H1 (cell line): ENCODE data around the gene ZNF614. TPM values are rescaled to one million over a fixed set of nuclear protein-coding genes. Genes with fewer than 3 reads are reported as not detected.
A peak's percentile ranks its signal among the peaks of the same experiment; 100 is the strongest.

ENCODE experiments used
- CTCF ChIA-PET: fragments of 300-600 bp; sonication (Branson Sonifier 250); formaldehyde crosslinking; loops from one replicate; lab custom pipeline; 2021; ENCODE audit not compliant: partially characterized antibody; lab: Charles Lee
- POLR2A ChIA-PET: fragments of 300-600 bp; sonication (Branson Sonifier 250); formaldehyde crosslinking; loops from one replicate; lab custom pipeline; 2021; ENCODE audit warnings: inconsistent platforms; ENCODE audit not compliant: partially characterized antibody; lab: Charles Lee
- DNase-seq, 2 experiments: peaks; one replicate each; pipeline versions ENCODE4 v3.0.0 to v3.0.0-alpha.2; 2010 to 2022; ENCODE audit warnings: low spot score in 2 of 2, low read depth in 1 of 2, mixed read lengths in 1 of 2
- FAIRE-seq: peaks from 2 replicates; lab custom pipeline; 2011; peaks lifted over from hg19 to GRCh38; lab: Jason Lieb, UNC
- H2AFZ ChIP-seq: 2 replicates; pipeline ENCODE4 v1.8.1; 2012; ENCODE audit warnings: low read length, inconsistent platforms
- H2AK5ac ChIP-seq: 2 replicates; pipeline ENCODE4 v1.6.1; 2013; ENCODE audit warnings: low read depth, low read length
- H2BK120ac ChIP-seq: replicated peaks from 2 replicates; pipeline ENCODE3; 2013; ENCODE audit warnings: low read depth, low read length, inconsistent platforms
- H2BK12ac ChIP-seq: 2 replicates; pipeline ENCODE4 v1.6.1; 2013; ENCODE audit warnings: low read depth, low read length
- H2BK15ac ChIP-seq: 2 replicates; pipeline ENCODE4 v1.6.1; 2013; ENCODE audit warnings: low read length
- H2BK20ac ChIP-seq: 2 replicates; pipeline ENCODE4 v1.6.1; 2013; ENCODE audit warnings: low read length
- H2BK5ac ChIP-seq: 2 replicates; pipeline ENCODE4 v1.6.1; 2013; ENCODE audit warnings: low read depth, low read length
- H3K14ac ChIP-seq: 2 replicates; pipeline ENCODE4 v1.6.1; 2013; ENCODE audit warnings: inconsistent platforms; ENCODE audit not compliant: insufficient read length
- H3K18ac ChIP-seq: 2 replicates; pipeline ENCODE4 v1.6.1; 2013; ENCODE audit warnings: low read length; ENCODE audit errors: extremely low read depth
- H3K23ac ChIP-seq: 2 replicates; pipeline ENCODE4 v1.6.1; 2013; ENCODE audit warnings: inconsistent platforms; ENCODE audit not compliant: insufficient read length
- H3K23me2 ChIP-seq: 2 replicates; pipeline ENCODE4 v1.6.1; 2013; ENCODE audit warnings: low read depth, low read length
- H3K27ac ChIP-seq: 2 replicates; pipeline ENCODE4 v1.6.1; 2011; ENCODE audit warnings: low read depth, low read length, inconsistent platforms
- H3K27me3 ChIP-seq, 4 experiments: replicated peaks in 1 of 4; 1 replicate in 1 of 4; 2 replicates in 3 of 4; pipeline versions ENCODE4 v1.6.1 to v1.8.1; 2011 to 2013; ENCODE audit warnings: low read length in 3 of 4, mild to moderate bottlenecking in 3 of 4, inconsistent platforms in 2 of 4, mixed read lengths in 2 of 4, moderate library complexity in 1 of 4; ENCODE audit not compliant: control insufficient read depth in 3 of 4, insufficient read depth in 3 of 4; ENCODE audit errors: extremely low read depth in 1 of 4
- H3K36me3 ChIP-seq, 4 experiments: 2 replicates each; pipeline versions ENCODE4 v1.6.1 to v1.8.1; 2011 to 2013; ENCODE audit warnings: mild to moderate bottlenecking in 4 of 4, low read length in 3 of 4, moderate library complexity in 2 of 4, control low read depth in 1 of 4, inconsistent platforms in 1 of 4; ENCODE audit not compliant: insufficient read depth in 4 of 4, control insufficient read depth in 2 of 4
- H3K4ac ChIP-seq: replicated peaks from 2 replicates; pipeline ENCODE3; 2013; ENCODE audit warnings: low read length, low read depth, mixed read lengths, inconsistent platforms; ENCODE audit not compliant: insufficient read length
- H3K4me1 ChIP-seq, 4 experiments: replicated peaks in 1 of 4; 1 replicate in 1 of 4; 2 replicates in 3 of 4; pipeline versions ENCODE4 v1.6.1 to v1.8.1; 2011 to 2013; ENCODE audit warnings: low read length in 3 of 4, inconsistent platforms in 2 of 4, mixed read lengths in 1 of 4; ENCODE audit not compliant: insufficient read depth in 4 of 4, control insufficient read depth in 3 of 4
- H3K4me2 ChIP-seq, 2 experiments: 2 replicates each; pipeline versions ENCODE4 v1.6.1 to v1.8.1; 2011 to 2013; ENCODE audit warnings: low read depth in 2 of 2, low read length in 2 of 2, control low read depth in 1 of 2, inconsistent platforms in 1 of 2, mild to moderate bottlenecking in 1 of 2; ENCODE audit not compliant: insufficient read depth in 1 of 2
- H3K4me3 ChIP-seq, 4 experiments: fragments of 200-600, 300-600 bp in 1 of 4; sonication (generic), shearing (Covaris generic), sonication (Bioruptor Twin) in 1 of 4; 2 replicates each; pipeline versions ENCODE4 v1.5.1 to v1.8.1; 2011 to 2016; ENCODE audit warnings: low read length in 4 of 4, low read depth in 3 of 4, control low read depth in 2 of 4, inconsistent platforms in 2 of 4, mild to moderate bottlenecking in 2 of 4, mixed read lengths in 1 of 4, moderate library complexity in 1 of 4; ENCODE audit not compliant: insufficient read depth in 2 of 4; ENCODE audit errors: extremely low read depth in 1 of 4
- H3K56ac ChIP-seq: replicated peaks from 2 replicates; pipeline ENCODE3; 2013; ENCODE audit warnings: low read depth, mild to moderate bottlenecking, mixed read lengths, low read length, inconsistent platforms; ENCODE audit not compliant: insufficient read length
- H3K79me1 ChIP-seq: 2 replicates; pipeline ENCODE4 v1.6.1; 2013; ENCODE audit warnings: low read depth, low read length, control low read depth
- H3K79me2 ChIP-seq, 2 experiments: 2 replicates each; pipeline versions ENCODE4 v1.6.1 to v1.8.1; 2012 to 2013; ENCODE audit warnings: low read length in 2 of 2, mild to moderate bottlenecking in 2 of 2, inconsistent platforms in 1 of 2; ENCODE audit not compliant: insufficient read depth in 2 of 2, control insufficient read depth in 1 of 2
- H3K9ac ChIP-seq, 4 experiments: replicated peaks in 1 of 4; 1 replicate in 1 of 4; 2 replicates in 3 of 4; pipeline versions ENCODE4 v1.6.1 to v1.8.1; 2011 to 2013; ENCODE audit warnings: low read depth in 3 of 4, low read length in 3 of 4, control low read depth in 2 of 4, mild to moderate bottlenecking in 2 of 4, moderate library complexity in 2 of 4, inconsistent platforms in 1 of 4; ENCODE audit errors: extremely low read depth in 1 of 4
- H3K9me3 ChIP-seq, 2 experiments: 2 replicates each; pipeline versions ENCODE4 v1.6.1 to v1.8.1; 2012 to 2013; ENCODE audit warnings: mild to moderate bottlenecking in 2 of 2, moderate library complexity in 2 of 2, control low read depth in 1 of 2, inconsistent platforms in 1 of 2, low read depth in 1 of 2, low read length in 1 of 2, mixed read lengths in 1 of 2; ENCODE audit not compliant: insufficient read depth in 2 of 2
- H4K20me1 ChIP-seq, 2 experiments: replicated peaks in 1 of 2; 2 replicates each; pipeline versions ENCODE3 to v1.8.1; 2011 to 2013; ENCODE audit warnings: inconsistent platforms in 2 of 2, low read length in 2 of 2, mild to moderate bottlenecking in 1 of 2; ENCODE audit not compliant: insufficient read depth in 2 of 2, control insufficient read depth in 1 of 2
- H4K5ac ChIP-seq: 2 replicates; pipeline ENCODE4 v1.6.1; 2013; ENCODE audit warnings: low read length, low read depth, mixed read lengths, inconsistent platforms; ENCODE audit not compliant: insufficient read length
- H4K8ac ChIP-seq: 2 replicates; pipeline ENCODE4 v1.8.0; 2013; ENCODE audit warnings: mild to moderate bottlenecking, moderate library complexity, low read length, inconsistent platforms; ENCODE audit not compliant: insufficient read depth; ENCODE audit errors: extremely low read depth
- H4K91ac ChIP-seq: replicated peaks from 2 replicates; pipeline ENCODE3; 2013; ENCODE audit warnings: low read length, mixed read lengths, inconsistent platforms; ENCODE audit not compliant: insufficient read length
- CBX8 ChIP-seq: fragments of 300-800, 300-1000 bp; sonication (generic); IDR thresholded peaks from 2 replicates; pipeline ENCODE4 v1.7.1; 2016; ENCODE audit warnings: low read depth, low read length, borderline replicate concordance
- CEBPB ChIP-seq: IDR thresholded peaks from 2 replicates; pipeline ENCODE4 v1.6.1; 2012; ENCODE audit warnings: low read depth, low read length
- CHD1 ChIP-seq: IDR thresholded peaks from 2 replicates; pipeline ENCODE4 v1.6.1; 2012; ENCODE audit warnings: low read depth, low read length, improper control_type of control experiment
- KDM1A ChIP-seq: fragments of 200-600, 300-600 bp; sonication (generic); IDR thresholded peaks from 2 replicates; pipeline ENCODE4 v1.7.1; 2016; ENCODE audit warnings: mild to moderate bottlenecking, low read length, borderline replicate concordance
- NRF1 ChIP-seq: IDR thresholded peaks from 2 replicates; pipeline ENCODE4 v1.6.1; 2011; ENCODE audit warnings: mild to moderate bottlenecking, low read depth, low read length, improper control_type of control experiment
- SP2 ChIP-seq: IDR thresholded peaks from 2 replicates; pipeline ENCODE4 v1.6.1; 2012; ENCODE audit warnings: mild to moderate bottlenecking, low read length, inconsistent platforms
- ZNF274 ChIP-seq: IDR thresholded peaks from 2 replicates; pipeline ENCODE4 v1.7.0; 2012; ENCODE audit warnings: low read length, borderline replicate concordance; ENCODE audit errors: extremely low read depth
- WGBS, 2 experiments: shearing (Covaris generic) in 1 of 2; methylation state at CpG; one replicate each; pipeline versions ENCODE4 v1.1.6 to v1.1.7; 2013 to 2015; ENCODE audit warnings: low lambda C conversion rate in 2 of 2, mixed read lengths in 2 of 2, inconsistent platforms in 1 of 2, low coverage in 1 of 2, missing lambda C conversion rate in 1 of 2; ENCODE audit not compliant: insufficient replicate concordance in 2 of 2, insufficient coverage in 1 of 2, insufficient read length in 1 of 2; ENCODE audit errors: extremely low coverage in 1 of 2, missing lambda C conversion rate in 1 of 2; 5-methylcytosine and 5-hydroxymethylcytosine counted together
- polyA plus RNA-seq, 7 experiments: library from polyadenylated mRNA; depleted of rRNA in 3 of 7; stranded (reverse) in 5 of 7; unstranded in 2 of 7; fragments of >200 nt in 5 of 7; fragments of 200-250 nt in 2 of 7; gene quantifications; 1 replicate in 5 of 7; 2 replicates in 1 of 7; 4 replicates in 1 of 7; pipeline versions ENCODE4 v1.2.1 to v1.2.3, GENCODE V29; 2011 to 2013; ENCODE audit warnings: missing spikeins in 2 of 7, mixed read lengths in 2 of 7
- total RNA-seq: library from RNA; stranded (reverse); fragmentation: NEBNext Ultra II Directional; extraction: Animal tissue kit (Norgen Biotek cat#: 25700); gene quantifications from 2 replicates; pipeline ENCODE4 v1.2.1, GENCODE V29; 2021

The ZNF614 gene
- total and polyA plus RNA-seq, 2 of the 8 experiments (the other 6 are each of a cell fraction or from before 2014, with no cell fraction given): 4.7 to 18.7 TPM

GRCh38 chr19:52034051-52034728 is 6.0 kb upstream of the ZNF614 start:
- no peak overlapping the region for H3K23ac ChIP-seq
- CTCF ChIA-PET: no interaction called here
- no peak overlapping the region for H2AFZ ChIP-seq
- H3K4me3 ChIP-seq: peak overlapping the region in 1 of 4 experiments; percentile 3; a peak in 1 of 8 replicates
- no peaks in the 10 kb centered on the region for H3K23me2 ChIP-seq
- DNase-seq (no peak), FAIRE-seq (no peak)
- H3K14ac ChIP-seq: no peak overlapping the region
- no peak overlapping the region for H2BK5ac ChIP-seq
- no peaks in the 10 kb centered on the region for H4K20me1 ChIP-seq
- H3K4me1 ChIP-seq: no peaks in the 10 kb centered on the region
- no peaks in the 10 kb centered on the region for H3K79me2 ChIP-seq
- H3K9me3 ChIP-seq: peaks cover 61 to 64% of the 10 kb centered on the region in 2 experiments
- H2AK5ac ChIP-seq: no peak overlapping the region
- no peak overlapping the region for H2BK20ac ChIP-seq
- H3K79me1 ChIP-seq: no peaks in the 10 kb centered on the region
- no peak overlapping the region for H3K9ac ChIP-seq
- H3K27me3 ChIP-seq: no peaks in the 10 kb centered on the region
- no peak overlapping the region for H3K56ac ChIP-seq
- no peak overlapping the region for H3K4ac ChIP-seq
- H3K36me3 ChIP-seq: peaks cover 2 to 86% (median 37%) of the 10 kb centered on the region in 4 experiments; a peak in 7 of 8 replicates
- no peak overlapping the region for H4K5ac ChIP-seq
- POLR2A ChIA-PET: no interaction called here
- no peak overlapping the region for H2BK12ac ChIP-seq
- no peak overlapping the region for H3K27ac ChIP-seq
- H4K91ac ChIP-seq: no peak overlapping the region
- 87% methylated on average over 12 of the region's 12 CpGs; no CpG with 5 or more reads in 1 of the 2 experiments for WGBS, 2 experiments
- H2BK15ac ChIP-seq: no peak overlapping the region
- H2BK120ac ChIP-seq: no peak overlapping the region
- no peak overlapping the region for H3K4me2 ChIP-seq
- H4K8ac ChIP-seq: no peak overlapping the region
- H3K18ac ChIP-seq: no peak overlapping the region
- no peak for TF ChIP-seq CHD1
- no peak for TF ChIP-seq SP2
- no peak for TF ChIP-seq NRF1
- peak; percentile 49; the same call in 1 of the 2 replicates for TF ChIP-seq ZNF274
- TF ChIP-seq KDM1A: no peak
- no peak for TF ChIP-seq CBX8
- no peak for TF ChIP-seq CEBPB
